ENCODE data around the gene BICC1.

Gene BICC1

DNA sequence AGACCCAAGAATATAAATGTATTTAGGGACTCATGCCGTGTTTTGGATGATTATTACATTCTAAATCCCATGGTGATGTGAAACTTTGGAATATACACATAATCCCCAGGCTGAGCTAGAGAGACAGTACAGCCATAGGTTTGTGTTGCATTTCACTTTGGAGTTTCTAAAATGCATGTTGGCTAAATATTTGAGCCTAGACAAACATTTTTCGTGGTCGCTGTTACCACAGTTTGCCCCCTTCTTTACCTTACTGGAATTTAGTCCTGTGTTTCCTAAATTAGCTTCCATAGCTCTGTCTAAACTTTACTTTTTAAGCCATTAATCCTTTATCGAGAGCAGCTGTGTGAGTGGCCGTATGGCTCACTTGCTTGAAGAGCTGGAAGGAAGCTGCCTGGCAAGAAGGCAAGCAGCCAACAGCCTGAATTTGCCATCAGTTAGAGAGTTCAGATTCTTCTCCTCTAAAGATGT lies 192.0 kb downstream of the BICC1 start:
- Histone ChIP-seq H2AFZ (ENCODE audit: low read length) (no peak overlapping the region), H2AK5ac (ENCODE audit: low read depth, low read length) (no peak overlapping the region), H3K27me3 (ENCODE audit: control insufficient read depth in 3 of 3, insufficient read depth in 3 of 3, low read depth in 1 of 3, low read length in 3 of 3) (no peaks in the 10 kb centered on the region), H2BK12ac (ENCODE audit: low read length) (no peak overlapping the region), H4K8ac (ENCODE audit: low read depth, low read length) (no peak overlapping the region), H3K18ac (ENCODE audit: low read length) (no peak overlapping the region), H3K14ac (ENCODE audit: low read length) (no peak overlapping the region), H4K91ac (ENCODE audit: low read depth, low read length, poor library complexity) (no peak overlapping the region), H3K4me2 (ENCODE audit: insufficient read depth, low read length, poor library complexity, severe bottlenecking) (no peak overlapping the region), H3K23ac (ENCODE audit: low read depth, low read length, poor library complexity) (no peak overlapping the region), H3K27ac (replicated peaks; ENCODE audit: low read length) (no peak overlapping the region), H2BK120ac (ENCODE audit: low read depth, low read length) (no peak overlapping the region), H3K79me1 (ENCODE audit: low read depth, low read length) (no peaks in the 10 kb centered on the region), H3K9me3 (replicated peaks in 1 of 2; ENCODE audit: control insufficient read depth in 2 of 2, insufficient read depth in 1 of 2, low read depth in 1 of 2, low read length in 2 of 2) (no peaks in the 10 kb centered on the region), H3K4ac (ENCODE audit: low read length) (no peak overlapping the region), H3K4me3 (ENCODE audit: low read length in 2 of 2) (no peak overlapping the region), H2BK5ac (ENCODE audit: low read length) (no peak overlapping the region), H2BK15ac (ENCODE audit: low read length) (no peak overlapping the region), H3K36me3 (replicated peaks in 1 of 2; ENCODE audit: control insufficient read depth in 2 of 2, insufficient read depth in 2 of 2, low read length in 2 of 2) (no peaks in the 10 kb centered on the region), H3K4me1 (ENCODE audit: control insufficient read depth in 2 of 2, insufficient read depth in 1 of 2, low read depth in 1 of 2, low read length in 2 of 2) (peaks cover 0 to 2% of the 10 kb centered on the region in 2 donors), H3K9ac (ENCODE audit: low read depth, low read length, poor library complexity) (no peak overlapping the region)
- DNase-seq (ENCODE audit: low spot score), result no peak
- no CpG with 5 or more reads among the region's 5 CpGs for WGBS, 2 donors (ENCODE audit: extremely low coverage in 2 of 2, insufficient read length in 2 of 2, insufficient replicate concordance in 1 of 2)

DNA sequence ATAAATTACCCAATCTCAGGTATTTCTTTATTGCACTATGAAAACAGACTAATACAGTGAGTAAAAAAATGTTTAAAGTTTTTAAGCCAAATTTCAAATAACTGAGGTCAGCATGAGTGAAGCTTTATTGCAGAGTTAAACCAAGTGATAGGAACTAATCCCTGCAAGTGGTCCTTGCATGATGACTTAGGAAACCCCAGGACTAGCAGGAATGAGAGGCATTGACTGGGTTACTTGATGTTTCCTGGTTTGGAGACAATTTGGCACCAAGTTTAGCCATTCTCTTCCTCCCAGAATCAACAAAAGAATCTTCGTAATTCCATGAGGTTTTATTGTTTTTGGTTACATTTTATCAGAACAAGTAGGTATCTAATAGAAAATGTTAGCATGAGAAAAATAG lies 194.2 kb downstream of the BICC1 start:
- no peak overlapping the region for H2AFZ ChIP-seq (ENCODE audit: low read length)
- no peak overlapping the region for H3K4ac ChIP-seq (ENCODE audit: low read length)
- no peaks in the 10 kb centered on the region for H3K36me3 ChIP-seq (replicated peaks in 1 of 2; ENCODE audit: control insufficient read depth in 2 of 2, insufficient read depth in 2 of 2, low read length in 2 of 2)
- no peak overlapping the region for H3K18ac ChIP-seq (ENCODE audit: low read length)
- no peaks in the 10 kb centered on the region for H3K4me1 ChIP-seq (ENCODE audit: control insufficient read depth in 2 of 2, insufficient read depth in 1 of 2, low read depth in 1 of 2, low read length in 2 of 2)
- no CpG with 5 or more reads among the region's 1 CpG for WGBS, 2 donors (ENCODE audit: extremely low coverage in 2 of 2, insufficient read length in 2 of 2, insufficient replicate concordance in 1 of 2)
- H3K9me3 ChIP-seq (replicated peaks in 1 of 2; ENCODE audit: control insufficient read depth in 2 of 2, insufficient read depth in 1 of 2, low read depth in 1 of 2, low read length in 2 of 2), result no peaks in the 10 kb centered on the region
- H2BK15ac ChIP-seq (ENCODE audit: low read length), result no peak overlapping the region
- no peak overlapping the region for H2BK5ac ChIP-seq (ENCODE audit: low read length)
- no peak overlapping the region for H2BK12ac ChIP-seq (ENCODE audit: low read length)
- no peak for DNase-seq (ENCODE audit: low spot score)
- H3K4me3 ChIP-seq (ENCODE audit: low read length in 2 of 2), result no peak overlapping the region
- H3K27ac ChIP-seq (replicated peaks; ENCODE audit: low read length), result no peak overlapping the region
- no peaks in the 10 kb centered on the region for H3K27me3 ChIP-seq (ENCODE audit: control insufficient read depth in 3 of 3, insufficient read depth in 3 of 3, low read depth in 1 of 3, low read length in 3 of 3)
- H3K79me1 ChIP-seq (ENCODE audit: low read depth, low read length), result no peaks in the 10 kb centered on the region
- H3K14ac ChIP-seq (ENCODE audit: low read length), result no peak overlapping the region
- H4K91ac ChIP-seq (ENCODE audit: low read depth, low read length, poor library complexity), result no peak overlapping the region
- H2BK120ac ChIP-seq (ENCODE audit: low read depth, low read length), result no peak overlapping the region
- H2AK5ac ChIP-seq (ENCODE audit: low read depth, low read length), result no peak overlapping the region
- H3K23ac ChIP-seq (ENCODE audit: low read depth, low read length, poor library complexity), result no peak overlapping the region
- H4K8ac ChIP-seq (ENCODE audit: low read depth, low read length), result no peak overlapping the region
- H3K9ac ChIP-seq (ENCODE audit: low read depth, low read length, poor library complexity), result no peak overlapping the region
- H3K4me2 ChIP-seq (ENCODE audit: insufficient read depth, low read length, poor library complexity, severe bottlenecking), result no peak overlapping the region

DNA sequence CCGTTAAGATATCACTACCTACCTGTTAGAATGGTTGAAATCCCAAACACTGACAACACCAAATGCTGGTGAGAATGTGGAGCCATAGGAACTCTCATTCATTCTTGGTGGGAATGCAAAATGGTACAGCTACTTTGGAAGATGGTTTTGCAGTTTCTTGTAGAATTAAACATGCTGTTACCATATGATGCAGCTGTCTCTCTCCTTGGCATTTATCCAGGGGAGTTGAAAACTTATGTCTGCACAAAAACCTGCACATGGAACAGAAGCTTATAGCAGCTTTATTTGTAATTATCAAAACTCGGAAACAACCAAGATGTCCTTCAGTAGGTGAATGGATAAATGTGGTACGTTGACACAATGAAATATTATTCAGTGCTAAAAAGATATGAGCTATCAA lies 199.5 kb downstream of the BICC1 start:
- H3K9ac ChIP-seq (ENCODE audit: low read depth, low read length, poor library complexity), result no peak overlapping the region
- no peak overlapping the region for H3K4me3 ChIP-seq (ENCODE audit: low read length in 2 of 2)
- no peak overlapping the region for H3K18ac ChIP-seq (ENCODE audit: low read length)
- H3K79me1 ChIP-seq (ENCODE audit: low read depth, low read length), result no peaks in the 10 kb centered on the region
- no peak overlapping the region for H2BK120ac ChIP-seq (ENCODE audit: low read depth, low read length)
- no peak overlapping the region for H3K4me2 ChIP-seq (ENCODE audit: insufficient read depth, low read length, poor library complexity, severe bottlenecking)
- no peak overlapping the region for H3K14ac ChIP-seq (ENCODE audit: low read length)
- H2BK15ac ChIP-seq (ENCODE audit: low read length), result no peak overlapping the region
- whole genome bisulfite sequencing, 2 donors (ENCODE audit: extremely low coverage in 2 of 2, insufficient read length in 2 of 2, insufficient replicate concordance in 1 of 2), result no CpG with 5 or more reads among the region's 3 CpGs
- H4K8ac ChIP-seq (ENCODE audit: low read depth, low read length), result no peak overlapping the region
- H2BK5ac ChIP-seq (ENCODE audit: low read length), result no peak overlapping the region
- DNase-seq (ENCODE audit: low spot score), result no peak
- no peaks in the 10 kb centered on the region for H3K27me3 ChIP-seq (ENCODE audit: control insufficient read depth in 3 of 3, insufficient read depth in 3 of 3, low read depth in 1 of 3, low read length in 3 of 3)
- H4K91ac ChIP-seq (ENCODE audit: low read depth, low read length, poor library complexity), result no peak overlapping the region
- H3K23ac ChIP-seq (ENCODE audit: low read depth, low read length, poor library complexity), result no peak overlapping the region
- H2BK12ac ChIP-seq (ENCODE audit: low read length), result no peak overlapping the region
- H2AK5ac ChIP-seq (ENCODE audit: low read depth, low read length), result no peak overlapping the region
- no peak overlapping the region for H3K4ac ChIP-seq (ENCODE audit: low read length)
- no peak overlapping the region for H2AFZ ChIP-seq (ENCODE audit: low read length)
- no peaks in the 10 kb centered on the region for H3K36me3 ChIP-seq (replicated peaks in 1 of 2; ENCODE audit: control insufficient read depth in 2 of 2, insufficient read depth in 2 of 2, low read length in 2 of 2)
- H3K27ac ChIP-seq (replicated peaks; ENCODE audit: low read length), result no peak overlapping the region
- no peaks in the 10 kb centered on the region for H3K9me3 ChIP-seq (replicated peaks in 1 of 2; ENCODE audit: control insufficient read depth in 2 of 2, insufficient read depth in 1 of 2, low read depth in 1 of 2, low read length in 2 of 2)
- H3K4me1 ChIP-seq (ENCODE audit: control insufficient read depth in 2 of 2, insufficient read depth in 1 of 2, low read depth in 1 of 2, low read length in 2 of 2), result no peaks in the 10 kb centered on the region

DNA sequence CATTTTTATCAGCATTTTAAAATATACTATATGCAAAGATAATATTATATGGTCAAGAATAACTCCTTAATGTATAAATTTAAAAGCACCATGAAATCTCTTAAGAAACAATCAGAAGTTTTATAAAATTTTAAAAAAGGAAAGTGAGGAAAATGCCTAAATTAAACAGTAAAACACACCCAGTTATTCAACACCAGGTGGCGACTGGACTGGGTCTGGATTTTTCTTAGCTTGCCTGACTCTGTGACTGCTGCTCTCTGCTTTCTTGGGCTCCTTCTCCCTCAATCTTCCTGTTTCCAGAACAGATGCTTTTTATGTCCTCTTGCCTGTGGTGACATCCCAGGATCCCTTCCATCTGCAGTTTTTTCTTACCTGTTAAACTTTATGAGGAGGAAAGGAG lies 200.3 kb downstream of the BICC1 start:
- no peak overlapping the region for H2BK5ac ChIP-seq (ENCODE audit: low read length)
- H3K27ac ChIP-seq (replicated peaks; ENCODE audit: low read length), result no peak overlapping the region
- DNase-seq (ENCODE audit: low spot score), result no peak
- H2BK12ac ChIP-seq (ENCODE audit: low read length), result no peak overlapping the region
- no peak overlapping the region for H3K18ac ChIP-seq (ENCODE audit: low read length)
- H3K27me3 ChIP-seq (ENCODE audit: control insufficient read depth in 3 of 3, insufficient read depth in 3 of 3, low read depth in 1 of 3, low read length in 3 of 3), result no peaks in the 10 kb centered on the region
- no peak overlapping the region for H4K91ac ChIP-seq (ENCODE audit: low read depth, low read length, poor library complexity)
- H3K23ac ChIP-seq (ENCODE audit: low read depth, low read length, poor library complexity), result no peak overlapping the region
- H2BK15ac ChIP-seq (ENCODE audit: low read length), result no peak overlapping the region
- no peak overlapping the region for H3K4me2 ChIP-seq (ENCODE audit: insufficient read depth, low read length, poor library complexity, severe bottlenecking)
- no peak overlapping the region for H2AFZ ChIP-seq (ENCODE audit: low read length)
- no peak overlapping the region for H4K8ac ChIP-seq (ENCODE audit: low read depth, low read length)
- H3K36me3 ChIP-seq (replicated peaks in 1 of 2; ENCODE audit: control insufficient read depth in 2 of 2, insufficient read depth in 2 of 2, low read length in 2 of 2), result no peaks in the 10 kb centered on the region
- H3K9me3 ChIP-seq (replicated peaks in 1 of 2; ENCODE audit: control insufficient read depth in 2 of 2, insufficient read depth in 1 of 2, low read depth in 1 of 2, low read length in 2 of 2), result no peaks in the 10 kb centered on the region
- no peak overlapping the region for H2AK5ac ChIP-seq (ENCODE audit: low read depth, low read length)
- H2BK120ac ChIP-seq (ENCODE audit: low read depth, low read length), result no peak overlapping the region
- H3K4ac ChIP-seq (ENCODE audit: low read length), result no peak overlapping the region
- no peak overlapping the region for H3K14ac ChIP-seq (ENCODE audit: low read length)
- no CpG with 5 or more reads among the region's 1 CpG for WGBS, 2 donors (ENCODE audit: extremely low coverage in 2 of 2, insufficient read length in 2 of 2, insufficient replicate concordance in 1 of 2)
- H3K79me1 ChIP-seq (ENCODE audit: low read depth, low read length), result no peaks in the 10 kb centered on the region
- no peak overlapping the region for H3K9ac ChIP-seq (ENCODE audit: low read depth, low read length, poor library complexity)
- no peak overlapping the region for H3K4me3 ChIP-seq (ENCODE audit: low read length in 2 of 2)
- H3K4me1 ChIP-seq (ENCODE audit: control insufficient read depth in 2 of 2, insufficient read depth in 1 of 2, low read depth in 1 of 2, low read length in 2 of 2), result no peaks in the 10 kb centered on the region
